GM18858 (cell line): ENCODE data around the gene PLD5.
"Not testable (repeated sequence)": the region's sequence is repeated elsewhere in the genome, so short reads cannot be mapped to it uniquely, and the experiment has no call there.

Experiments used
- ATAC-seq: cut with Tn5 transposase; IDR thresholded peaks from one replicate; pipeline ENCODE4 v1.9.1; 2021; ENCODE audit not compliant: unreplicated experiment

Gene PLD5

GRCh38 chr1:242288067-242288466 lies 236.4 kb downstream of the PLD5 start:
- not testable (repeated sequence) for ATAC-seq

- ATAC-seq: not testable (repeated sequence)
Measured at GRCh38 chr1:242282758-242283485, 241.6 kb downstream of the PLD5 start.

- ATAC-seq: not testable (repeated sequence)
Measured at GRCh38 chr1:242278406-242278805, 246.1 kb downstream of the PLD5 start.

- not testable (repeated sequence) for ATAC-seq
Measured at GRCh38 chr1:242276769-242277168, 247.7 kb downstream of the PLD5 start.

GRCh38 chr1:242267004-242267403 lies 257.5 kb downstream of the PLD5 start:
- not testable (repeated sequence) for ATAC-seq

- ATAC-seq: not testable (repeated sequence)
Measured at GRCh38 chr1:242264419-242264818, 260.1 kb downstream of the PLD5 start.

GRCh38 chr1:242245255-242245654 lies 279.2 kb downstream of the PLD5 start:
- ATAC-seq: no peak

- peak; percentile 92 for ATAC-seq
Measured at GRCh38 chr1:242243472-242243871, 281.0 kb downstream of the PLD5 start.

GRCh38 chr1:242242983-242243382 lies 281.5 kb downstream of the PLD5 start:
- ATAC-seq: no peak

GRCh38 chr1:242241936-242242335 lies 282.6 kb downstream of the PLD5 start:
- no peak for ATAC-seq

GRCh38 chr1:242240691-242241090 lies 283.8 kb downstream of the PLD5 start:
- no peak for ATAC-seq

- no peak for ATAC-seq
Measured at GRCh38 chr1:242240077-242240476, 284.4 kb downstream of the PLD5 start.

GRCh38 chr1:242239398-242239797 lies 285.1 kb downstream of the PLD5 start:
- ATAC-seq: no peak

- no peak for ATAC-seq
Measured at GRCh38 chr1:242237051-242237450, 287.4 kb downstream of the PLD5 start.

- no peak for ATAC-seq
Measured at GRCh38 chr1:242228991-242229390, 295.5 kb downstream of the PLD5 start.

GRCh38 chr1:242225767-242226573 lies 298.5 kb downstream of the PLD5 start:
- peak; percentile 49 for ATAC-seq

GRCh38 chr1:242224878-242225766 lies 299.4 kb downstream of the PLD5 start:
- not testable (repeated sequence) for ATAC-seq

- ATAC-seq: no peak
Measured at GRCh38 chr1:242224461-242224860, 300.0 kb downstream of the PLD5 start.

- ATAC-seq: no peak
Measured at GRCh38 chr1:242219905-242220304, 304.6 kb downstream of the PLD5 start.

- no peak for ATAC-seq
Measured at GRCh38 chr1:242219298-242219901, 305.1 kb downstream of the PLD5 start.

GRCh38 chr1:242216368-242216767 lies 308.1 kb downstream of the PLD5 start:
- ATAC-seq: no peak
